Hypothalamus (tissue), 51 donors: Measurements from ENCODE around the gene GREM2.
A peak's percentile ranks its signal among the peaks of the same experiment; 100 is the strongest.

Source experiments
- DNase-seq, 51 donors: peaks; one replicate each; lab custom pipeline; 2025; lab: John Stamatoyannopoulos, UW

Gene GREM2

GRCh38 chr1:240611228-240611618, 732 bp downstream of the GREM2 start:
- no peak for DNase-seq

DNA sequence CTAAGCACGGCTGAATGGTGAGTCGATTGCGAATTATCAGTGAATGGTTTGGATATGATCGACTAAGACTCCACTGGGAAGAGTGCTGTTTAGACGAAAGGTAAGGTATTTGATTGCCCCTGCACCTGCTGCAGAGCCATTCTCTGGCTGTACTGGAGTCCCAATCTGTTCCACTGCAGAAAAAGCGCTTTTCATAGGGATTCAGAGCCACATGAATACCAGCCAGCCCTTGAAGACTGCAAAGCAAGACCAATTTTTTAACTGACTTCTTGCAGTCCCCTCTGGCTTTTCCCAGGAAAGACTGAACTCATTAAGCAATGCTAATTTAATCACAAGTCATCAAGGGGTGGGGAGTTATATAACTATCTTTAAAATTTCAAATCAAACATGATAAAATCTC, 1.3 kb downstream of the GREM2 start:
- no peak for DNase-seq

GRCh38 chr1:240609527-240610060, 2.4 kb downstream of the GREM2 start:
- no peak for DNase-seq

- DNase-seq: no peak
These were observed 3.2 kb downstream of the GREM2 start for GRCh38 chr1:240608707-240609106.

DNA sequence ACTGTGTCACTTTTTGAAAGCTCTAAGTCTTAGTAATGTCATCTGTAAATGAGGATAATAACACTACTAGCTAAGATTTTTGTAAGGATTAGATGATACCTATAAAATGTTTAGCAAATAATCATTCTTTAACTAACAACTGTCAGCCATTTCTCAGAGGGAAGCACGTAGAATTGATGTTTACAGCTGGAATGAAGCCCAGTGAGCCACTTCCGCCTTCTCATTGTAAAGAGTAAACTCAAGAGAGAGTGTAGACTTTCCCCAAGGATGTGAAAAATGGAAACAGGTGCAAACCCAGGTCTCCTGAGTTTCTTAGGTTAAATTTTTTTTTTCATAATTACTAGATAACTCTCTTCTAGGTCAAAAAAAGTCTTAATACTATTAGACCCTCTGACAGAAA, 4.9 kb downstream of the GREM2 start:
- no peak for DNase-seq

DNA sequence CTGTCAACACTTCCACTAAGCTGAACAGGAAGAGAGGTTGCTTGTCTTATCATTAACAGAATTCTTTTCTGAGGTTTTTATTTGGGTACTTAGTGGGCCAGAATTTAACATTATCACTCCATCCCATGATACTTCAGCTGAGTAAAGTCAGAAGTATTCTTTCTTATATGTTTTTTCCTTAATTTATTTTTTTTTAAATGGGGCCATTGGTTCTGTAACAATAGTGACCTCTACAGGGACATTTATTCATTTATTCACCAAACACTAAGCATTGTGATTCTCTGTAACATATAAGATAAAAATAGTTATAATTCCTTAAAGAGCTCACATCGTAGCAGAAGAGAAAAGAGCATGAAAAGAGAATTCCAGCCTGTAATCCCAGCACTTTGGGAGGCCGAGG, 9.8 kb downstream of the GREM2 start:
- DNase-seq: no peak

GRCh38 chr1:240599830-240600229, 12.1 kb downstream of the GREM2 start:
- no peak for DNase-seq

DNA sequence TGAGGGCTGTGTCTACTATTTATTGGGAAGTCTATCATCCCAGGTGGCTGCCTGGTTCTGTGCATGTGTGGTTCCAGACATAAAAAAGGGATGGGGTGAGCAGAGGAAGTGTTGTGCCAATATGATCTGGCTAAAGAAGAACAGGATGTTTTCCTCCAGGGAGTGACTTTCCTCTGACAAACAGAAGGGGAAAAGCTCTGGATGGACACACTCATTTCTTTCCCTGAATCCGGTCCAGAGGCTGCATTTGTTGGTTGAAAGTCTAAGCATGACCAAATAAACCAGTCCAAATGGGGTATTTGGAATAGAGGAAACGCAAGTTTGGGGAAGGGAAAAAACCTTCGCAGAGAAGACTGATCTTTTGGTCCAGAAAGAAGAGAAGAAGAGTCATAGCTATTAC, 12.7 kb downstream of the GREM2 start:
- no peak for DNase-seq

DNA sequence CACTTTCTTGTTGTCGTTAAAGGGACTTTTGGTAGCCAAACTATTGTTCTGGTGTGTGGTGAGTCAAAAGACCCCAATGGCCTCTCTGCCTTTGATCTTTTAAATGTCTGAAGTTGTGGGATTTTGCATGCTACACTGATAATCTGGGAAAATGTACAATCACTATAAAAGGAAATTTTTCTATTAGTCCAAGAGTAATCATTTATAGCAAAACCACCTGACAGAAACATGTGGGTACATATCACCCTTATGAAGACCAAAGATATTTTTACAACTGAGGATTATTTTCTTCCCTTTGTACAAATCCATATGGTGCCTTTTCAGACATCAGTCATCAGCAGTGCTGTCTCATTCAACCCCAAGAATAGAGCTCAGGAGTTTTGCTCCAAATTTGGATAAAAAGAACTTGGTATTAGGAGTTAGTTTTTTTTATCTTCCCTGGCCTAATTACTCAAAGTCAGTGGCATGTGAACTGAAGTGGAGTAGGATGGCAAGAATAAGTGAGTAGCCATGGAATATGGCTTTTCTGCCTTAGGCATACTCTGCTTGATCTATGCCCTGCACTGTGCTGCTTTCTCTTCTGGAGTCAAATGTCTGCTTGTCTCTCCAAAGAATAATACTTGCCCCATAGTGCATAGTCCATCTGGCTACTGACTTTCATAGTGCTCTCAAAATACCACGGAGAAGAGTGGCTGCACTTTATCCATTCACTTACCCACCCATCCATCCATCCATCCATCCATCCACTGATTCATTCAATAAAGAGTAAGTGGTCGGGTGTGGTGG, 13.5 kb downstream of the GREM2 start:
- no peak for DNase-seq

GRCh38 chr1:240597153-240597745, 14.7 kb downstream of the GREM2 start:
- peak in 1 of 51 donors; percentile 6 for DNase-seq

DNA sequence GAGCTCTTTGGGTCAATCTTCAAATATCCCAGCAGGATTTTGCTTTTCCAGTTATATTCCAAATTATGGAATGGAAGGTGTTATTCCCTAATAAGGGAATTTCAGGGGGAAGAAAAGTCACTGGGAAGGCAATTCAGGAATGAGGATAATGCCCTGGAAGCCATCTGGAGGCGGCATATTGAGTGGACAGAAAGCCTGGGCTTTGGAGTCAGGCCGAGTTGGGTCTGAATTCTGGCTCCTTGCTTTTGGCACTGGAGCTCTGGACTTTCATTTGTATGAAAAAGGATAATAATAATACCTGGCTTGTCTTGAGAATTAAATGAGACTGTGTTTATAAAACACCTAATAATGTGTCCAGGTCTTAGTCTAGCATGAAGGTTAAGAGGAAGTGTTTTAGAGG, 16.5 kb downstream of the GREM2 start:
- DNase-seq: no peak

DNA sequence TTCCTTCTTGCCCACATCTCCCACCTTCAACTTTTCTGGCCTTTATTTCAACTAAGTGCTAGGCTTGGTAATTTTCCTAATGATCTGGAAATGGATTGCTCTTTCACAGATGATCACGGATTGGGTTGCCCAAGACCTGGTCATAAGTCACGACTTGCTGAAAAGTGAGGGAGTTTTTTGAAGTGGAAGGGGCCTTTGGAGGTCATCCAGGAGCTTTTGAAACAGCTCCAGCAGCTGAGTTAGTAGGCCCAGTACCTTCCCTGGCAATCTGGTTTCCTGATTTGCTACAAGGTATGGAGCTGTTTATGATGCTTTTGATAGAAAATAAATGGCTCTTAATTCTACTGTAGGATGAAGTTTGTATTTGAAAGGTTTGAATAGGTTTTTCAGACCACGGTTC, 20.4 kb downstream of the GREM2 start:
- no peak for DNase-seq

DNA sequence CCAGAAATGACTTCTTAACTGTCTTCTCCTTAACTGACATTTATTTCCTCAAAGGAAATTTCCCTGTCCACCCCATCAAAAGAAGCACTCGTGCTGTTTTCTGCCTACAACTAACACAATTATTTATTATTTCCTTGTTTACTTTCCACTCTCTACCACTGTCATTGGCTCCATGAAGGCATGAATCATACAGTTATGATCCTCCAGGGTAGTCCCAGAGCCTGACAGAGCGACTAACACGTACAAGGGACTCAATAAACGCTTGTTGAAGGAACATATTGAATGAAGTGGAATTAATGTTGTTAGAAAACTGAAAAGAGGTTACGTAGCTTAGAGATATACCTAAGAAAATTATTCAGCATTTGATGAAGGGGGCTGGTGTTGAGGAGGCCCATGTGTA, 20.9 kb downstream of the GREM2 start:
- no peak for DNase-seq

- DNase-seq: no peak
These were observed 22.3 kb downstream of the GREM2 start for GRCh38 chr1:240589585-240590110.

- DNase-seq: no peak
These were observed 25.9 kb downstream of the GREM2 start for GRCh38 chr1:240586006-240586405.

GRCh38 chr1:240582953-240583352, 29.0 kb downstream of the GREM2 start:
- no peak for DNase-seq

DNA sequence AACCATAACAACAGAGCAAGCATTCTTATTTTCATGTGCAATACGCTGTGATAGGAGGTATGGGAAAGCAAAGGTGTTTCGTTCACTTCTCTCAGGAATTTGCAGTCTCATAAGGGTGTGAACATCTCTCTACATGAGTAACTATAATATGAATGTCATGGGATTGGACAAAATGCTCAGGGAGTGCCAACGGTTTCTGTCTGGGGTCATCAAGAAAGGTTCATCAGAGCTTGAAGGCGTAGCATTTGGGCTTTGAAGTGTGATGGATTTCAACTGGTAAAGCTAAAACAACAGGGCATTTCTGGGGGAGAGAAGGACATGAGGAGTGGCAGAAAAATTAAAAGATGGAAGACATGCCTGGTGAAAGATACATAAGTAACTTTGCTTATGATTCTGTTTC, 32.4 kb downstream of the GREM2 start:
- DNase-seq: no peak

- DNase-seq: no peak
These were observed 34.9 kb downstream of the GREM2 start for GRCh38 chr1:240577095-240577494.

GRCh38 chr1:240575981-240576662, 35.8 kb downstream of the GREM2 start:
- DNase-seq: no peak

DNA sequence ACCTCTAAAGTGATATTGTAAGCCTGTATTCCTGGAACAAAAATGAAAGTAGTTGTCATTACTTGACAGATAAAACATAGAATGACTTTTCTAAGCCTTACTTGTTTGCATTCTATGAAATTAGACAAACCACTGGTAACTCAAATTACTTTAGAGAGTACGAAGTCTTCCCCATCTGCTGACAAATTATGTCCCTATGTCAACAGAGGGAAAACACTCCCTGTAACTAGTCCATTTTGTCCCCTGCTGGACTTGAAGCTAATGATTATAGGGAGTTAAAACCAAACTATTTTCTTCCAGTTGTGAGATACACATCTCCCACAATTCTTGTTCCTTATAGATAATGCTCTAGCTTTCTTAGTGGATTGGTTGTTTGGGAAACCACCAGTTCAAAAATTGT, 39.6 kb downstream of the GREM2 start:
- DNase-seq: no peak

DNA sequence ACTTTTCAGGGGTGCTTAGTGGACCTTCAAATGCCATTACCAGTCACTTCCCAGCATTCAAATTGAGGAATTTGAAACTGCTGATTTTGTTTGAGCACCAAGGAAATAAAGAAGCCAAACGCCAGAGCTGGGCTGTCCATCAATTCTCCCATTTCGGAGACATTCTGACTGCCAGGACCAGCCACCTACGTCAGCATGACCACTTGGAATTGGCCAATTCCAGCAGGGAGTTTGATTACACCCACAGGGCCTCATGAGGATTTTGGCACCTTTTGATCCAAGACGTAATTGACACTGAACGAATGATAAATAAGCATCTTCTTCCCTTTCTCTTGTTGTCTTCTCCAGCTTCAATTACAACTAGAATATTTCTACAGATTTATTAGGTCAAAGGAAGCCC, 40.2 kb downstream of the GREM2 start:
- no peak for DNase-seq

DNA sequence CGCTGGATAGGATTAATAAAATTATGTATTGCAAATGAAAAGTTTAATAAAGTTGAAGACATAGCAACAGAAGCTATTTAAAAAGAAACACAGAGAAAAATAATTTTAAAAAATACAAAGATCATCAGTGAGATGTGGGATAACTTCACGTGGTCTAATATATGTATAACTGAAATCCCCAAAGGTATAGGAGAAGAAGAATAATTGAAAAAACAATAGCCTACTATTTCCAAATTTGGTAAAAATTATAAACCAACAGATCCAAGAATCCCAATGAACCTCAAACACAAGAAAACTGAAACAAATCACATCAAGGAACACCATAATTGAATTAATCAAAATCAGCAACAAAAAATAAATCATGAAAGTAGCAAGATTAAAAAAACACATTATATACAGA, 44.9 kb downstream of the GREM2 start:
- DNase-seq: no peak
